ENCODE measurements around the gene HTD2.
"Not testable (repeated sequence)": the region's sequence is repeated elsewhere in the genome, so short reads cannot be mapped to it uniquely, and the experiment has no call there.

The HTD2 gene

GRCh38 chr3:58333206-58334012 is 27.1 kb downstream of the HTD2 start:
- FAIRE-seq: no peak

GRCh38 chr3:58334013-58334321 is 27.6 kb downstream of the HTD2 start:
- FAIRE-seq: no peak

GRCh38 chr3:58334506-58334884 is 28.2 kb downstream of the HTD2 start:
- FAIRE-seq: no peak

DNA sequence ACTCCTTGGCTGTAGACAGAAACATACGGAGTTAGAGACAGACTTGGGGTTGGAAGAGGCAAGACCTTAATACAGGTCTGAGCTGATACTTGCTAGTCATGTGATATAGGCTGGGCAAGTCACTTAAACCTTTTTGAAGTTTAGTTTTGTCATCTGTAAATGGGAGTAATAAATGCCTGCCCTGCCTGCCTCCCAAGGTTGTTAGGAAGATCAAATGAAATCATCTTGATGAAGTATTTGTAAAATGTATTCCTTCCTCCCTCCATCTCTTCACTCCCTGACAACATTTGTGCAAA is 29.3 kb downstream of the HTD2 start:
- FAIRE-seq: no peak

DNA sequence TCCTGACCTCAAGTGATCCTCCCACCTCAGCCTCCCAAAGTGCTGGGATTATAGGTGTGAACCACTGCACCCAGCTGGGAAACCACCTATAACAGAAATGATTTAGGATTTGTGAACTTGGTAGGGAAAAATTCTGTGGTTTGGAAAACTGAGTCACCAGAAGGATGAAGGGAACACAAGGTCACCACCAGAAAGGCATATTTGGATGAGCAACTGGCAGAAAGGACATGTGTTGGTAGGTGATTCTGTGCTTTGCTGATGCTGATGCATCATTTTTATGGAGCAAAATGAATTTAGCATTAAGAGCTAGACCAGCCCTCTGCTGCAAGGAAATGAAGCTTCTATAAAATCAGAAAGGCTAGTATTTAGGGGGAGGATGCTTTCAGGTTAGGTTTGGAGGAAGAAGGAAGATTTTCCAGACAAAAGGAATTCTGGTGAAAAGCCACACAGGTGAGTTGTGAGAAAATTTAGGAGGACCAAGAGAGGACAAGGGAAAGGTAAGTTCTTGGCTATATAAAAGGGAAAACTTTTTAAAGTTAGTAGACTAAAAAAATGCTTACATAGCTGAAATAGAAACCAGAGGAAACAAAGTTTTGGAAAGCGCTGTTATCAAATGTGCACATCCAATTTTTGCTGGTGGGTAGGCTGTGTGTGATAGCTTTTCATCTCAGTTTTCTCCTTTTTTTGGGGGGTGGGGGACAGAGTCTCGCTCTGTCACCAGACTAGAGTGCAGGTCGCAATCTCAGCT is 30.0 kb downstream of the HTD2 start:
- no peak for FAIRE-seq

- no peak for FAIRE-seq
Observed at GRCh38 chr3:58337190-58337589, 30.9 kb downstream of the HTD2 start.

DNA sequence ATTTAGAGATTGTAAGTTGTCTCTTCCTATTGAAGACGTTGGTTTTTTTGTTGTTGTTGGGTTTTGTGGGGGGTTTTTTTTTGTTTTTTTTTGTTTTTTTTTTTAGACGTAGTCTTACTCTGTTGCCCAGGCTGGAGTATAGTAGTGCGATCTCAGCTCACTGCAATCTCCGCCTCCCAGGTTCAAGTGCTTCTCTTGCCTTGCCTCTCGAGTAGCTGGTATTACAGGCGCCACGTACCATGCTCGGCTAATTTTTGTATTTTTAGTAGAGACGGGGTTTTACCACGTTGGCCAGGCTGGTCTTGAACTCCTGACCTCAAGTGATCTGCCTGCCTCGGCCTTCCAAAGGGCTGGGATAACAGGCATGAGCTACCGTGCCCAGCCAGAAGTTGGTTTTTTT is 32.8 kb downstream of the HTD2 start:
- FAIRE-seq: not testable (repeated sequence)

DNA sequence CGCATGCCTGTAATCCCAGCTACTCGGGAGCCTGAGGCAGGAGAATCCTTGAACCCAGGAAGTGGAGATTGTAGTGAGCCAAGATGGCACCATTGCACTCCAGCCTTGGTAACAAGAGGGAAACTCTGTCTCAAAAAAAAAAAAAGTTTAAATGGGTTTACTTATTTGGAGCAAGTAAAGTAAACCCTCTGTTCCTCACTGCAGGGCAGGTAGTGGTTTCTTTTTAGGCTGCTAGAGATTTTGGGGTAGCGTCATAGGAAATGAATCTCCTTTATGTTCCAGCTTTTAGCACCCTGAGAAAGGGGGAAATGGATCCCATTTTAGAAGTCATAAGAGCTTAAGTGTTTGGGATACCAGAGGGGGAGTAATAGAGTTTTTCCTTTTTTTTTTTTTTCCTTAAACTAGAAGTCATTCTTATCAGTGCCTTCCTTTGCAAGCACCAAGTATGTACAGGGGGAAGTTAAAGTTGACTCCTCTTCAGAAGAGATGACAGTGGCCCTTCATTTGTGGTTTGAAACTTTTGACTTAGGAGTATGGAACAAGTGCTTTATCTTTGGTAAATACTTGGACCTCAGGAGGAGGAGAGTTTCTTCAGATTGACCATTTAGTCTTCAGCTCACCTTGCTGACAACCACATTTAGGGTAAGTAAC is 34.4 kb downstream of the HTD2 start:
- no peak for FAIRE-seq

DNA sequence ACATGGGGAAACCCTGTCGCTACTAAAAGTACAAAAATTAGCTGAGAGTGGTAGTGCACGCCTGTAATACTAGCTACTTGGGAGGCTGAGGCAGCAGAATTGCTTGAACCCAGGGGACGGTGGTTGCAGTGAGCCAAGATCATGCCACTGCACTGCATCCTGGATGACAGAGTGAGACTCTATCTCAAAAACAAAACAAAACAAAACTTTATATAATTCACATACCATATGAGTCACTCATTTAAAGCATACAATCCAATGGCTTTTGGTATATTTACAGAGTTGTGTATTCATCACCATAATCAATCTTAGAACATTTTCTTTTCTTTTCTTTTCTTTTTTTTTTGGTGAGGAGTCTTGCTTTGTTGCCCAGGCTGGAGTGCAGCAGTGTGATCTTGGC is 35.1 kb downstream of the HTD2 start:
- no peak for FAIRE-seq

DNA sequence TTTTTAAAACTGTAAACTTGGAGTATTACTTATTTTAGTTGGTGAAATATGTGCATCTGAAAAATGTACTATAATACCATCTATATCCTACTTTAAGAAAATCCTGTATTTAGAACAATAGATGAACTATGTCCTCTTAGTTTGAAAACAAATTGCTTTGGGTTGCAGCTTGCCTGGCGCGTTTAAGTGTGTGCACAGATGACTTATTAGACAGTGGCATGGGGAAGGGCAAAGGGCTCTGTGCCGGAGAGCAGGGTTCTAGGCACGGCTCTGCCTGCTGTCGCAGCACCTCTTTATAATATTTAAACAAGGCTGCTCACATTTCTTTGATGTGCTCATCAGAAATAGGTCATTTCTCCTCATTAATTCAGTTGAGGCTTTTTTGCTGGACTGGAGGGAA is 36.4 kb downstream of the HTD2 start:
- FAIRE-seq: no peak

GRCh38 chr3:58345457-58345856 is 39.1 kb downstream of the HTD2 start:
- no peak for FAIRE-seq

DNA sequence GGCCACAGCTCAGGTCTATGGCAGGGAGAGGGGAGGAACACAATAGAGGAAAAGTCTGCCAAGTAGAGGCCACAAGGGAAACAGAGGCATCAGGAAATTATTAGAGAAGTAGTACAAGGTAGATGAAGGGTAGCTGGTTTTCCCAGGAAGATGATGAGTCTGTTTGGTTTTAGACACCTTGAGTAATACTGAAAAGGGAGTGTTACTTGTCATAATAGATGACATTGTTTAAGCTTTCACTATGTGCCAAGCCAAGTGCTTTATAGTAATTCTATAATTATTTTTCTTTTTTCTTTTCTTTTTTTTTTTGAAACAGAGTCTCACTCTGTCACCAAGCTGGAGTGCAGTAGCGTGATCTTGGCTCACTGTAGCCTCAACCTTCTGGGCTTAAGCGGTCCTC is 40.0 kb downstream of the HTD2 start:
- no peak for FAIRE-seq

GRCh38 chr3:58347984-58348383 is 41.7 kb downstream of the HTD2 start:
- FAIRE-seq: no peak

GRCh38 chr3:58349792-58350626 is 43.7 kb downstream of the HTD2 start:
- FAIRE-seq: no peak

- FAIRE-seq: no peak
Observed at GRCh38 chr3:58350627-58351013, 44.3 kb downstream of the HTD2 start.

GRCh38 chr3:58351920-58352319 is 45.6 kb downstream of the HTD2 start:
- no peak for FAIRE-seq

DNA sequence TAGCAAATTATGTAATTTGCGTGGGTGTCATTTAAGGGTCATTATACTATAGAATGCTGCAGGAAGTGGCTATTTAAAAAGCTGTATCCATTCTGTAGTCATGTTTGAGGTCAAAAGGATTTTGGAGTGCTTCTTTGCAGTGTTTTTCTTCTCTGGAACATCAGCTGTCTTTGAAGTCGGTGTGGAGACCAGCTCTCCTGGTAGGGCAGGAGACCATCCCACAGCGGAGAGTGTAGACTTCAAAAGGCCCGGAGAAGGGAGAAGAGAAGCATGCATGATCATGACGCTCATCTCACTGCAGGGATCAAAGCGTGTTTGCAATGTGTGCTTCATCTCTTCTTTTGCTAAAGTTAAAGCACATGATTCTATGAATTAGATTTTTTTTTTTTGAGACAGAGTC is 46.3 kb downstream of the HTD2 start:
- FAIRE-seq: no peak

DNA sequence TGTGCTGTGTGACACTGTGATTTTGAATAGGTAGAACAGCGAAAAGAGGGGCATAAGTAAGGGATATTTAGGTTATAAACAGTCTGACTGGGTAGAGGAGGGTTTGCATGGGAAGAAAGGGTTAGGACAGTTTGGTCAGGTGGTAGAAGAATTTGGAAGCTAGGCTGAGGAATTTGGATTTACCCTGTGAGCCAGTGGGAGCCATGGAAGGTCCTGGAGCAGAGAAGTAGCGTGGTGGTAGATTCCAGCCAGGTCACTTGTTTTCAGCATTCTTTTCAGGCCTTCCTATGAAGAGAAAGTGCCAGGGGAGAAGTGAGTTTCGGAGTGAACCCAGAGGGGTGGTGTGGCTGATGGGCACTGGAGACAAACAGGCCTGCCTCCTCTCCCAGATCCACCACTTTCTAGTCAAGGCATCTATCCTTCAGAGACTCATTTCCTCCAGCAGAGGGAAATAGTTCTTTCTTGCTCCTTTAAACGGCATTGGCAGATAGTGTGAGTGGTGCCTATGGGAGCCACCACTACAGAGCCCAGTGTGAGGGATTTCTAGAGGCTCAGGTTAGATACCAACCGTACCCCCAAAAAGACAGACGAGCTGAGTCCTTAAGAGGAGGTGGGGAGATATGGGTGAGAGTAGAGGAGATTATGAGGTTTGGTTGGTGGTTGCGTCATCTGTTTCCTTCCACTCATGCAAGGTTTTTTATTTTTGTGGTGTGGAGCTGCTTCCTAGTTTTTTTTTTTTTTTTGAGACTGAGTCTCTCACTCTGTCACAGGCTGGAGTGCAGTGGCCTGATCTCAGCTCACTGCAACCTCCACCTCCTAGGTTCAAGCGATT is 47.6 kb downstream of the HTD2 start:
- no peak for FAIRE-seq

GRCh38 chr3:58355179-58355578 is 48.9 kb downstream of the HTD2 start:
- no peak for FAIRE-seq

DNA sequence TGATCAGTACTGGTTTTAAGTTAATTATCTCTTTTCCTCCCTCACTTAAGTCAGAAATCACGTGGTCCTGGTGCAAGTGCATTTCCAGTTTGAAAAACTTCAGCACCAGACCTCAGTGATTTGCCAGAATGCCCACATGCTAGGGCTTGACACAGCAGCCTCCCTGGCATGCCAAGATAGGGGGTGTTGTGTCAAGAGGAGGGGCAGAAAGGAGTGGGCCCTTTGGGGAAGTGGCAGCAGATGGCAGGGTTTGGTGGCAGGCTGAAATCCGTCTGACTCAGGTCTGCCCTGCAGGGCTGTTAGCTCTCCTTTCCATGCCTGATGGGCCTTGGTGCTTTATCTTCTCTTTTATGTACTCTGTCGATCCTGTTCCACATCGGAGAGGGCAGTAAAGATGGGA is 49.7 kb downstream of the HTD2 start:
- FAIRE-seq: no peak

DNA sequence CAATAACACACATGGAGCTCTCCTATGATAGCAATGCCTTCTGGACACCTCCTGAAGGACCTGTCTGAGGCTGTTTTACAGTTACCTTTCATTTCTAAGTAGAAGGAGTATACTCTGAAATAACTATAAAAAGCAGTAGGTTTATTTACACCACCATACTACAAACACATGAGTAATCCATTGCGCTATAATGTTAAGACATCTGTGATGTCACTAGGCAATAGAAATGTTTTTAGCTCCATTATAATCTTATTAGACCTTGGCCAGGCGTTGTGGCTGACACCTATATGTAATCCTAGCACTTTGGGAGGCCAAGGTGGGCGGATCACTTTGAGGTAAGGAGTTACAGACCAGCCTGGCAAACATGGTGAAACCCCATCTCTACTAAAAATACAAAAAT is 51.1 kb downstream of the HTD2 start:
- FAIRE-seq: no peak

DNA sequence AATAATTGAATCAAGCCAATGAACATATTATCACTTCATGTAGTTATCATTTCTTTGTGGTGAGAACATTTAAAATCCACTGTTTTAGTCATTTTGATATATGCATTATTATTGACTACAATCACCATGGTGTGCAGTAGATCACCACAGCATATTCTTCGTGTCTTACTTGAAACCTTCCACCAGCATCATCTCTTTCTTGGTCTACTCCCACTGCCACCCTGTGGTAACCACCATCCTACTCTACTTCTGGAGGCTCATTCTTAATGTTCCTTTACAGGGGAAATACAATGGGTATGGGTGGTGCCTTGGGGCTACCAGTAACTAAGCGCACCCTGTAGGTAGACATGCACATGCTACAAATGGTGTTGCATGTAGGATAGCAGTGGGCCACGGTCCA is 51.8 kb downstream of the HTD2 start:
- FAIRE-seq: no peak

DNA sequence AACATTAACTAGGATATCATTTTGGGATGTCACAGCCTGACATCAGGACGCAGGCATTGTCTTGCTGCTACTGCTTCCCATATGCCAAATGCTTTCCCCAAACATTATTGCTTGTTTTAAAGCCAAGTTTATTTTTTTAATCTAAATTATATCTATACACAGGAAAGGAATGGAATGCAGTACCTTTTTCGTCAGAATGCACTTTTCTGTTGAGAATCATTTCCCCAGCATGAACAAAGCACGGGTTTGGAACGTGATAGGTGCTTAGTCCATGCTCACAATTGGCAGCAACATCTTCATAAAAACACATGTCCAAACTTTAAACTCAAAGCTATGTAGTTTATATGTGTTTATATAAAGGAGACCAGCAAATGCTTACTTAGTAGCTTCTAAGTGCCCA is 52.5 kb downstream of the HTD2 start:
- FAIRE-seq: no peak

Measured in islet of Langerhans (tissue), 1 donor.